PC-3 (cell line): Measurements from ENCODE around the gene VPS13C.

ENCODE experiments used
- CTCF ChIP-seq: fragments of 300-600 bp; sonication (generic); conservative IDR thresholded peaks from 2 replicates; pipeline ENCODE4 v1.5.1; 2017; ENCODE audit warnings: antibody characterized with exemption, low read depth, mild to moderate bottlenecking, low read length
- EZH2 ChIP-seq: fragments of 300-600 bp; sonication (generic); IDR thresholded peaks from one replicate; pipeline ENCODE4 v1.6.1; 2017; ENCODE audit warnings: antibody characterized with exemption, mild to moderate bottlenecking, low read length; ENCODE audit not compliant: unreplicated experiment

- no peak for TF ChIP-seq CTCF
- no peak for TF ChIP-seq EZH2
Observed at GRCh38 chr15:61831505-61831921, 228.7 kb downstream of the VPS13C start.
